Measurements from ENCODE around the gene CCDC71L. TPM values are rescaled to one million over a fixed set of nuclear protein-coding genes. Genes with fewer than 3 reads are reported as not detected.

The CCDC71L gene
- total RNA-seq, 1 experiment from 2014 or later, result 6.0 TPM

- ChIA-PET POLR2A (no interaction called here), CTCF (no interaction called here)
- no peaks in the 10 kb centered on the region for H3K4me1 ChIP-seq (ENCODE audit: control insufficient read depth, insufficient read depth, low read length)
- no peak overlapping the region for H3K27ac ChIP-seq (ENCODE audit: low read length)
- ATAC-seq (no peak), DNase-seq (ENCODE audit: low read depth, low spot score) (no peak)
- BruUV-seq (replicated peaks), result no TSS peak
- in situ Hi-C loops (cut with HindIII; ENCODE audit: low pct_unique_long_range_greater_than_20kb, low sequenced_read_pairs), result no loop called here
- no peaks in the 10 kb centered on the region for H3K9me3 ChIP-seq (ENCODE audit: control insufficient read depth, insufficient read depth, low read depth, low read length)
- no peak overlapping the region for H3K4me3 ChIP-seq (ENCODE audit: low read depth in 2 of 2, low read length in 2 of 2)
- H3K27me3 ChIP-seq (ENCODE audit: control insufficient read depth, insufficient read depth, low read length), result no peaks in the 10 kb centered on the region; the same call in 1 of the 2 replicates
- no peaks in the 10 kb centered on the region for H3K36me3 ChIP-seq (ENCODE audit: control insufficient read depth, insufficient read depth, low read length)
- intact Hi-C loops (cut with micrococcal nuclease; ENCODE audit: unreplicated experiment), result no loop called here
- TF ChIP-seq, protein P1, sequence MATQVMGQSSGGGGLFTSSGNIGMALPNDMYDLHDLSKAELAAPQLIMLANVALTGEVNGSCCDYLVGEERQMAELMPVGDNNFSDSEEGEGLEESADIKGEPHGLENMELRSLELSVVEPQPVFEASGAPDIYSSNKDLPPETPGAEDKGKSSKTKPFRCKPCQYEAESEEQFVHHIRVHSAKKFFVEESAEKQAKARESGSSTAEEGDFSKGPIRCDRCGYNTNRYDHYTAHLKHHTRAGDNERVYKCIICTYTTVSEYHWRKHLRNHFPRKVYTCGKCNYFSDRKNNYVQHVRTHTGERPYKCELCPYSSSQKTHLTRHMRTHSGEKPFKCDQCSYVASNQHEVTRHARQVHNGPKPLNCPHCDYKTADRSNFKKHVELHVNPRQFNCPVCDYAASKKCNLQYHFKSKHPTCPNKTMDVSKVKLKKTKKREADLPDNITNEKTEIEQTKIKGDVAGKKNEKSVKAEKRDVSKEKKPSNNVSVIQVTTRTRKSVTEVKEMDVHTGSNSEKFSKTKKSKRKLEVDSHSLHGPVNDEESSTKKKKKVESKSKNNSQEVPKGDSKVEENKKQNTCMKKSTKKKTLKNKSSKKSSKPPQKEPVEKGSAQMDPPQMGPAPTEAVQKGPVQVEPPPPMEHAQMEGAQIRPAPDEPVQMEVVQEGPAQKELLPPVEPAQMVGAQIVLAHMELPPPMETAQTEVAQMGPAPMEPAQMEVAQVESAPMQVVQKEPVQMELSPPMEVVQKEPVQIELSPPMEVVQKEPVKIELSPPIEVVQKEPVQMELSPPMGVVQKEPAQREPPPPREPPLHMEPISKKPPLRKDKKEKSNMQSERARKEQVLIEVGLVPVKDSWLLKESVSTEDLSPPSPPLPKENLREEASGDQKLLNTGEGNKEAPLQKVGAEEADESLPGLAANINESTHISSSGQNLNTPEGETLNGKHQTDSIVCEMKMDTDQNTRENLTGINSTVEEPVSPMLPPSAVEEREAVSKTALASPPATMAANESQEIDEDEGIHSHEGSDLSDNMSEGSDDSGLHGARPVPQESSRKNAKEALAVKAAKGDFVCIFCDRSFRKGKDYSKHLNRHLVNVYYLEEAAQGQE (IDR thresholded peaks at IDR 0.05; ENCODE audit: insufficient read depth in 1 of 2, low read depth in 2 of 2, low read length in 1 of 2), result no peak
- no peak for TF ChIP-seq CTCF (IDR thresholded peaks at IDR 0.05)
- TF ChIP-seq SIN3A (IDR thresholded peaks at IDR 0.05; ENCODE audit: borderline replicate concordance, insufficient read depth, low read depth, low read length), result no peak
- TF ChIP-seq TCF7L2 (IDR thresholded peaks at IDR 0.05; ENCODE audit: low read depth, low read length), result no peak
- TF ChIP-seq POLR2AphosphoS5 (IDR thresholded peaks at IDR 0.05; ENCODE audit: low read depth, low read length), result no peak
Measured at GRCh38 chr7:106608661-106609060, 52.3 kb downstream of the CCDC71L start.

Other genes with a start within 250 kb of the CCDC71L start
- gene PIK3CG, start 204.1 kb upstream of the CCDC71L start, total RNA-seq (2021; ENCODE audit: unreplicated experiment), result 0.13 TPM